HepG2 (cell line): ENCODE data around the gene NOTUM. TPM values are rescaled to one million over a fixed set of nuclear protein-coding genes. Genes with fewer than 3 reads are reported as not detected.

Experiments
- ARNTL ChIP-seq: sonication (generic); formaldehyde crosslinking; IDR thresholded peaks from 2 replicates; pipeline ENCODE4 v1.4.0; 2020; ENCODE audit warnings: mild to moderate bottlenecking, missing genetic modification reagents
- ATF7 ChIP-seq, 2 experiments: fragments of 450-650 bp in 1 of 2; sonication (generic) in 1 of 2; formaldehyde crosslinking in 1 of 2; IDR thresholded peaks; 2 replicates each; pipeline versions ENCODE4 v1.4.0 to v1.6.1; 2016 to 2020; ENCODE audit warnings: antibody characterized with exemption in 1 of 2, mild to moderate bottlenecking in 1 of 2, missing genetic modification reagents in 1 of 2
- FOSL1 ChIP-seq: sonication (generic); formaldehyde crosslinking; IDR thresholded peaks from 2 replicates; pipeline ENCODE4 v1.9.0; 2021; ENCODE audit warnings: missing genetic modification reagents, borderline replicate concordance
- HNRNPH1 ChIP-seq: fragments of 200-400 bp; formaldehyde crosslinking; optimal IDR thresholded peaks from 2 replicates; pipeline ENCODE3; 2017; ENCODE audit warnings: mild to moderate bottlenecking, low read depth, low read length
- IKZF5 ChIP-seq: IDR thresholded peaks from 2 replicates; pipeline ENCODE4 v1.6.1; 2018; ENCODE audit warnings: missing genetic modification reagents, mild to moderate bottlenecking, missing compliant biosample characterization
- JUN ChIP-seq: sonication (generic); formaldehyde crosslinking; IDR thresholded peaks from 2 replicates; pipeline ENCODE4 v1.4.0; 2020; ENCODE audit warnings: mild to moderate bottlenecking, missing genetic modification reagents
- NAIF1 ChIP-seq: sonication (generic); formaldehyde crosslinking; IDR thresholded peaks from 2 replicates; pipeline ENCODE4 v1.5.0; 2020; ENCODE audit warnings: mild to moderate bottlenecking, missing genetic modification reagents, borderline replicate concordance
- NONO ChIP-seq, 2 experiments: fragments of 450-650 bp in 1 of 2; sonication (generic) in 1 of 2; formaldehyde crosslinking in 1 of 2; IDR thresholded peaks in 1 of 2; conservative IDR thresholded peaks in 1 of 2; 2 replicates each; pipeline versions ENCODE4 v1.6.1 to v1.8.0; 2017 to 2022; ENCODE audit warnings: mild to moderate bottlenecking in 1 of 2, missing genetic modification reagents in 1 of 2, moderate library complexity in 1 of 2
- PAF1 ChIP-seq: IDR thresholded peaks from 2 replicates; pipeline ENCODE4 v1.6.1; 2016; ENCODE audit warnings: missing genetic modification reagents, missing compliant biosample characterization
- RBM22 ChIP-seq: fragments of 200-400 bp; formaldehyde crosslinking; optimal IDR thresholded peaks from 2 replicates; pipeline ENCODE3; 2017; ENCODE audit warnings: mild to moderate bottlenecking, low read length, moderate library complexity
- REPIN1 ChIP-seq: sonication (generic); formaldehyde crosslinking; IDR thresholded peaks from 2 replicates; pipeline ENCODE4 v1.8.0; 2022; ENCODE audit warnings: missing genetic modification reagents, low read depth, mild to moderate bottlenecking, borderline replicate concordance
- TERF1 ChIP-seq: sonication (generic); formaldehyde crosslinking; IDR thresholded peaks from 2 replicates; pipeline ENCODE4 v1.8.0; 2022; ENCODE audit warnings: mild to moderate bottlenecking, missing genetic modification reagents, moderate library complexity
- ZBTB21 ChIP-seq: sonication (generic); formaldehyde crosslinking; IDR thresholded peaks from 2 replicates; pipeline ENCODE4 v1.4.0; 2020; ENCODE audit warnings: missing genetic modification reagents
- ZC3H4 ChIP-seq: sonication (generic); formaldehyde crosslinking; IDR thresholded peaks from 2 replicates; pipeline ENCODE4 v1.4.0; 2020; ENCODE audit warnings: missing genetic modification reagents, borderline replicate concordance
- ZMYM4 ChIP-seq: sonication (generic); formaldehyde crosslinking; IDR thresholded peaks from 2 replicates; pipeline ENCODE4 v1.8.1; 2023; ENCODE audit warnings: mild to moderate bottlenecking, missing genetic modification reagents
- ZNF234 ChIP-seq: sonication (generic); formaldehyde crosslinking; conservative IDR thresholded peaks from 2 replicates; pipeline ENCODE4 v1.5.1; 2020; ENCODE audit warnings: mild to moderate bottlenecking, missing genetic modification reagents
- ZNF318 ChIP-seq: sonication (generic); formaldehyde crosslinking; IDR thresholded peaks from 2 replicates; pipeline ENCODE4 v1.4.0; 2020; ENCODE audit warnings: mild to moderate bottlenecking, missing genetic modification reagents
- ZNF331 ChIP-seq: sonication (generic); formaldehyde crosslinking; IDR thresholded peaks from 2 replicates; pipeline ENCODE4 v1.4.0; 2020; ENCODE audit warnings: missing genetic modification reagents
- polyA plus RNA-seq, 8 experiments: library from polyadenylated mRNA; depleted of rRNA in 3 of 8; stranded (reverse) in 7 of 8; unstranded in 1 of 8; fragments of >200 nt; fragmentation: Illumina TruSeq in 4 of 8; extraction: Trizol in 4 of 8; gene quantifications; 2 replicates each; pipeline versions ENCODE4 v1.2.1 to v1.2.3, GENCODE V29; 2011 to 2016; ENCODE audit warnings: low read depth in 4 of 8, missing spikeins in 1 of 8, mixed read lengths in 1 of 8; ENCODE audit not compliant: insufficient read depth in 1 of 8
- total RNA-seq, 5 experiments: library from RNA; depleted of rRNA; stranded (reverse); fragments of >200 nt; fragmentation: Illumina TruSeq; extraction: Trizol; gene quantifications; 2 replicates each; pipeline ENCODE4 v1.2.3, GENCODE V29; 2016; ENCODE audit warnings: low read depth in 1 of 5

Gene NOTUM
- total and polyA plus RNA-seq, 2 of the 13 experiments (the other 11 are each of a cell fraction or from before 2014, with no cell fraction given) = 150 to 160 TPM

DNA sequence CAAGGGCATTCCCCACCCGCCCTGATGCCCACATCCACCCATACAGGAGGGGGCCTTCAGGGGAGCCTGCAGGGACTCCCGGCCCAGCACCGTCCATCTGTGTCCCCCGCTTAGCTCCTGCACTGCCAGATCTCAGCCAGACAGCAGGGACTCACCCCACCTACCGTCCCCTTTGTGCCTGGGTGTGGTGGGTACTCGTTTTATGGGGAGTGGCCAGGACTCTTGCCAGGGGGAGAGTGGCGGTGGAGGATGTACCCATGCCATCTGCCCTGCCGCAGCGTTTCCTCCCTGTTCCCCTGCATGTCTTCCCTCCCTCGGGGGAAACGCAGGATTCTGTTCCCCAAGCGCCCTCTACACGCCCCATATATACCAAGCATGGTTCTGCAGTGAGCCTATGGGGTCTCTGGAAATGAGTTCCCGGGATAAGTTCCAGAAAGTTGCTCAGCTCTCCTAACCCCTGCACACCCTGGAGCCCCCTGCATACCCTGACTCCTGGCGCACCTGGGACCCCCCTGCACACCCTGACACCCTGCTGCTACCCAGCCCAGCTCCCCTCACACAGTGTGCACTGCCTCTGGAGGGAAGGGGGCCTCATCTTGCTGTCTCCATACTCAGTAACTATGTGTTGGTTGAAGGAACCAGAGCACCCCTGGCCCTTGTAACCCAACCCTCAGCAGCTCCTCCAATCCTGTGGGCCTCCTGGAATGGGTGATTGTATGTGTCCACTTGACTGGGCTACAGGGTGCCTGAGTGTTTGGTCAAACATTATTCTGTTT lies 29.2 kb downstream of the NOTUM start (continued):
- TF ChIP-seq ATF7 (IDR thresholded peaks at IDR 0.05) (no peak), ATF7 (CRISPR knock-in tag; IDR thresholded peaks at IDR 0.05) (peak; percentile 60; the same call in 1 of the 2 replicates), ARNTL (no peak), NONO (IDR thresholded peaks at IDR 0.05) (no peak), NONO (CRISPR knock-in tag; conservative IDR thresholded peaks at IDR 0.05) (peak; percentile 60; the same call in 1 of the 2 replicates), PAF1 (CRISPR knock-in tag) (peak; percentile 23), ZBTB21 (no peak), REPIN1 (0 out of 2 replicates have a peak, but pooled peaks have one; percentile 9), JUN (CRISPR knock-in tag) (no peak), ZMYM4 (CRISPR knock-in tag) (no peak), HNRNPH1 (peak; percentile 21), RBM22 (peak; percentile 84), NAIF1 (CRISPR knock-in tag) (0 out of 2 replicates have a peak, but pooled peaks have one; percentile 32), ZC3H4 (CRISPR knock-in tag) (0 out of 2 replicates have a peak, but pooled peaks have one; percentile 13), ZNF234 (no peak), ZNF318 (CRISPR knock-in tag) (peak; percentile 24; the same call in 1 of the 2 replicates), ZNF331 (no peak), IKZF5 (CRISPR knock-in tag) (0 out of 2 replicates have a peak, but pooled peaks have one; percentile 10), FOSL1 (no peak), TERF1 (CRISPR knock-in tag) (0 out of 2 replicates have a peak, but pooled peaks have one; percentile 29)
